ENCODE measurements around the gene RGS17.
A peak's percentile ranks its signal among the peaks of the same experiment; 100 is the strongest.

The RGS17 gene

GRCh38 chr6:153143200-153143599 is 12.1 kb upstream of the RGS17 start:
- no peak overlapping the region for H3K4me3 ChIP-seq (replicated peaks; ENCODE audit: insufficient read depth, low read length)
- no peak for DNase-seq (ENCODE audit: low read depth in 1 of 2, low spot score in 1 of 2)
- TF ChIP-seq CTCF (IDR thresholded peaks at IDR 0.05; ENCODE audit: insufficient read depth, low read length) (no peak), REST (IDR thresholded peaks at IDR 0.05; ENCODE audit: insufficient replicate concordance, low read depth) (no peak), GABPA (IDR thresholded peaks at IDR 0.05; ENCODE audit: low read depth) (no peak), POLR2AphosphoS5 (IDR thresholded peaks at IDR 0.05; ENCODE audit: low read depth) (no peak), SPI1 (IDR thresholded peaks at IDR 0.05; ENCODE audit: borderline replicate concordance, low read depth) (no peak)
- no peak overlapping the region for H3K27ac ChIP-seq (replicated peaks)
- H3K27me3 ChIP-seq (ENCODE audit: insufficient read depth, poor library complexity, severe bottlenecking) = no peaks in the 10 kb centered on the region

GRCh38 chr6:153140299-153140698 is 9.2 kb upstream of the RGS17 start:
- TF ChIP-seq GABPA (IDR thresholded peaks at IDR 0.05; ENCODE audit: low read depth) = no peak
- no peak for TF ChIP-seq POLR2AphosphoS5 (IDR thresholded peaks at IDR 0.05; ENCODE audit: low read depth)
- no peak for TF ChIP-seq SPI1 (IDR thresholded peaks at IDR 0.05; ENCODE audit: borderline replicate concordance, low read depth)
- TF ChIP-seq CTCF (IDR thresholded peaks at IDR 0.05; ENCODE audit: insufficient read depth, low read length) = no peak
- TF ChIP-seq REST (IDR thresholded peaks at IDR 0.05; ENCODE audit: insufficient replicate concordance, low read depth) = no peak
- peaks cover 2% of the 10 kb centered on the region for H3K27me3 ChIP-seq (ENCODE audit: insufficient read depth, poor library complexity, severe bottlenecking)
- no peak overlapping the region for H3K4me3 ChIP-seq (replicated peaks; ENCODE audit: insufficient read depth, low read length)
- DNase-seq (ENCODE audit: low read depth in 1 of 2, low spot score in 1 of 2) = no peak
- H3K27ac ChIP-seq (replicated peaks) = no peak overlapping the region

- Histone ChIP-seq H3K27ac (replicated peaks) (no peak overlapping the region), H3K4me3 (replicated peaks; ENCODE audit: insufficient read depth, low read length) (no peak overlapping the region), H3K27me3 (ENCODE audit: insufficient read depth, poor library complexity, severe bottlenecking) (peaks cover 4% of the 10 kb centered on the region)
- DNase-seq (ENCODE audit: low read depth in 1 of 2, low spot score in 1 of 2) = no peak
- TF ChIP-seq REST (IDR thresholded peaks at IDR 0.05; ENCODE audit: insufficient replicate concordance, low read depth) = peak; percentile 69
- no peak for TF ChIP-seq CTCF (IDR thresholded peaks at IDR 0.05; ENCODE audit: insufficient read depth, low read length)
Measured at GRCh38 chr6:153138930-153139329, 7.8 kb upstream of the RGS17 start.

Data from HL-60 (cell line).